ENCODE measurements around the gene TRIM44.

GRCh38 chr11:35792846-35793192, 130.2 kb downstream of the TRIM44 start:
- TF ChIP-seq CTCF (IDR thresholded peaks at IDR 0.05) (no peak), POLR2A (IDR thresholded peaks at IDR 0.05) (no peak)
